ENCODE results near the gene MXD4.

GRCh38 chr4:2289955-2290333 lies 28.0 kb upstream of the MXD4 start:
- TF ChIP-seq CTCF (conservative IDR thresholded peaks at IDR 0.05; ENCODE audit: low read depth, low read length): no peak
- no peak for TF ChIP-seq EZH2phosphoT487 (IDR thresholded peaks at IDR 0.05; ENCODE audit: borderline replicate concordance, low read length)
- TF ChIP-seq EZH2 (IDR thresholded peaks at IDR 0.05; ENCODE audit: low read length, unreplicated experiment): no peak
